Measurements from ENCODE around the gene ADARB2.

DNA sequence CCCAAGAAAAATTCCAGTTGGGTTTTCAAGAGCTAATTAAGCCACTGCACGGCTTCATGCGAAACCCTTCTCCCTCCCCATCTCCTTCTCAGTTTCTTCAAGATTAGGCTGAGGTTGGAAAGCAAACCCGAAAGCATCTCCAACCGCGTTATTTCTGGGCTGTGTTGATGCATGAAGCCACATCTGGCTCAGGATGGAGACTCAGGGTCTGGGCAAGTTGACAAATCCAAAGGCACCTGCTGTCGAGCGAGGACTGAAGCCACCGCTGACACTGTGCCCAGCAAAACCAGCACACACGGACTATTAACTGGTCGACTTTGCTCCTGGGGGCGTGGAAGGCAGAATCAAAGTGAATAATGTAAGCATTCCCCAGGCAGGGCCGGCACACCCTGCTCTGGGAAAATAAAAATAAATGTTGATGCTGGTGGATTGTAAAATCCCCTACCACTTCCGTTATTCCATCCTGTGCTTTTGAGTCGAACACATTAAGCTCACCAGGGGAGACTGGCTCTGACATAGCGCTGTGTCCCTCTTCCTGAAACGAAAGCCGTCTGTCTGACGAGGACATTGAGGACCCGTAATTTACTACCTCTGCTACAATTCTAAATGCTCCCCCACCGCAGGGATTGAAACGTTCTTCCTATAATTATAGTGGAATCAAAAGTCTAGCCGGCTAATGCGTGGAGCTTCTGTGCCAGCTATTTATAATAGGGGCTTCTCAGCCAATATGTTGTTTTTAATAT lies 269.8 kb downstream of the ADARB2 start:
- no peak for TF ChIP-seq POLR2A (IDR thresholded peaks at IDR 0.05)
- TF ChIP-seq, protein P1, sequence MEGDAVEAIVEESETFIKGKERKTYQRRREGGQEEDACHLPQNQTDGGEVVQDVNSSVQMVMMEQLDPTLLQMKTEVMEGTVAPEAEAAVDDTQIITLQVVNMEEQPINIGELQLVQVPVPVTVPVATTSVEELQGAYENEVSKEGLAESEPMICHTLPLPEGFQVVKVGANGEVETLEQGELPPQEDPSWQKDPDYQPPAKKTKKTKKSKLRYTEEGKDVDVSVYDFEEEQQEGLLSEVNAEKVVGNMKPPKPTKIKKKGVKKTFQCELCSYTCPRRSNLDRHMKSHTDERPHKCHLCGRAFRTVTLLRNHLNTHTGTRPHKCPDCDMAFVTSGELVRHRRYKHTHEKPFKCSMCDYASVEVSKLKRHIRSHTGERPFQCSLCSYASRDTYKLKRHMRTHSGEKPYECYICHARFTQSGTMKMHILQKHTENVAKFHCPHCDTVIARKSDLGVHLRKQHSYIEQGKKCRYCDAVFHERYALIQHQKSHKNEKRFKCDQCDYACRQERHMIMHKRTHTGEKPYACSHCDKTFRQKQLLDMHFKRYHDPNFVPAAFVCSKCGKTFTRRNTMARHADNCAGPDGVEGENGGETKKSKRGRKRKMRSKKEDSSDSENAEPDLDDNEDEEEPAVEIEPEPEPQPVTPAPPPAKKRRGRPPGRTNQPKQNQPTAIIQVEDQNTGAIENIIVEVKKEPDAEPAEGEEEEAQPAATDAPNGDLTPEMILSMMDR (IDR thresholded peaks at IDR 0.05) = no peak
